Measurements from ENCODE around the gene USP49. TPM values are rescaled to one million over a fixed set of nuclear protein-coding genes. Genes with fewer than 3 reads are reported as not detected.

The USP49 gene
- total and polyA plus RNA-seq, 2 of the 13 experiments (the other 11 are each of a cell fraction or from before 2014, with no cell fraction given) = 2.9 to 4.3 TPM

GRCh38 chr6:41823178-41823577 lies 72.0 kb downstream of the USP49 start:
- intact Hi-C loops (cut with micrococcal nuclease; ENCODE audit: unreplicated experiment) = no loop called here
- no peak for ATAC-seq
- no peaks in the 10 kb centered on the region; a peak in 1 of 5 replicates for H3K27me3 ChIP-seq (ENCODE audit: control insufficient read depth in 1 of 2, insufficient read depth in 2 of 2, low read length in 2 of 2)
- no peaks in the 10 kb centered on the region for H4K20me1 ChIP-seq (ENCODE audit: insufficient read depth, low read length)
- H3K27ac ChIP-seq (ENCODE audit: extremely low read length, insufficient read depth, low read length) = no peak overlapping the region
- no peak overlapping the region for H3K9ac ChIP-seq (ENCODE audit: insufficient read depth, low read depth, low read length)
- no peak overlapping the region for H3K4me3 ChIP-seq (replicated peaks in 1 of 3; ENCODE audit: insufficient read depth in 1 of 3, low read depth in 2 of 3, low read length in 3 of 3)
- ChIA-PET CTCF (ENCODE audit: low intra/inter-chr PET ratio, low total read pairs) (no interaction called here), POLR2A (interaction anchor here (0.6 to 0.8 kb wide), 2 partner anchors 125 to 380 kb away, joined by 3 read pairs; no protein-coding TSS in a partner anchor)
- no peaks in the 10 kb centered on the region for H3K79me2 ChIP-seq (ENCODE audit: insufficient read depth, low read length)
- WGBS (ENCODE audit: low lambda C conversion rate) = 100% methylated on average over 1 of the region's 1 CpG
- no TSS peak for BruUV-seq (replicated peaks)
- in situ Hi-C loops (cut with HindIII; ENCODE audit: extremely low pct_ligation_motif_present, low pct_unique_long_range_greater_than_20kb) = no loop called here
- no peak for FAIRE-seq
- DNase-seq (ENCODE audit: low spot score) = no peak
- no peak overlapping the region for H2AFZ ChIP-seq (ENCODE audit: low read length)
- H3K36me3 ChIP-seq (replicated peaks in 1 of 2; ENCODE audit: control insufficient read depth in 1 of 2, insufficient read depth in 2 of 2, low read length in 2 of 2) = no peaks in the 10 kb centered on the region
- TF ChIP-seq ZNF746 (CRISPR knock-in tag; IDR thresholded peaks at IDR 0.05) (no peak), JDP2 (CRISPR knock-in tag; IDR thresholded peaks at IDR 0.05; ENCODE audit: borderline replicate concordance) (no peak), ZBTB14 (CRISPR knock-in tag; IDR thresholded peaks at IDR 0.05) (no peak), ZBTB37 (CRISPR knock-in tag; IDR thresholded peaks at IDR 0.05) (no peak), HNRNPH1 (optimal IDR thresholded peaks at IDR 0.05; ENCODE audit: low read depth, low read length) (no peak), PAF1 (CRISPR knock-in tag; IDR thresholded peaks at IDR 0.05) (no peak), GRHL1 (CRISPR knock-in tag; conservative IDR thresholded peaks at IDR 0.05) (no peak), ZNF513 (CRISPR knock-in tag; conservative IDR thresholded peaks at IDR 0.05) (no peak), NFRKB (IDR thresholded peaks at IDR 0.05) (no peak), ZKSCAN8 (CRISPR knock-in tag; IDR thresholded peaks at IDR 0.05; ENCODE audit: borderline replicate concordance) (no peak), CAMTA2 (CRISPR knock-in tag; IDR thresholded peaks at IDR 0.05; ENCODE audit: borderline replicate concordance) (no peak), FOXK1 (CRISPR knock-in tag; IDR thresholded peaks at IDR 0.05; ENCODE audit: borderline replicate concordance, low read depth) (no peak), ZFP36L2 (CRISPR knock-in tag; IDR thresholded peaks at IDR 0.05) (no peak), ZNF652 (CRISPR knock-in tag; IDR thresholded peaks at IDR 0.05; ENCODE audit: borderline replicate concordance, low read depth) (no peak), PPARG (CRISPR knock-in tag; conservative IDR thresholded peaks at IDR 0.05) (no peak), ZNF768 (CRISPR knock-in tag; IDR thresholded peaks at IDR 0.05) (no peak), SAFB2 (CRISPR knock-in tag; IDR thresholded peaks at IDR 0.05; ENCODE audit: borderline replicate concordance, low read depth) (no peak), NFE2L2 (IDR thresholded peaks at IDR 0.05; ENCODE audit: low read length) (no peak)
- TF ChIP-seq, protein P1, sequence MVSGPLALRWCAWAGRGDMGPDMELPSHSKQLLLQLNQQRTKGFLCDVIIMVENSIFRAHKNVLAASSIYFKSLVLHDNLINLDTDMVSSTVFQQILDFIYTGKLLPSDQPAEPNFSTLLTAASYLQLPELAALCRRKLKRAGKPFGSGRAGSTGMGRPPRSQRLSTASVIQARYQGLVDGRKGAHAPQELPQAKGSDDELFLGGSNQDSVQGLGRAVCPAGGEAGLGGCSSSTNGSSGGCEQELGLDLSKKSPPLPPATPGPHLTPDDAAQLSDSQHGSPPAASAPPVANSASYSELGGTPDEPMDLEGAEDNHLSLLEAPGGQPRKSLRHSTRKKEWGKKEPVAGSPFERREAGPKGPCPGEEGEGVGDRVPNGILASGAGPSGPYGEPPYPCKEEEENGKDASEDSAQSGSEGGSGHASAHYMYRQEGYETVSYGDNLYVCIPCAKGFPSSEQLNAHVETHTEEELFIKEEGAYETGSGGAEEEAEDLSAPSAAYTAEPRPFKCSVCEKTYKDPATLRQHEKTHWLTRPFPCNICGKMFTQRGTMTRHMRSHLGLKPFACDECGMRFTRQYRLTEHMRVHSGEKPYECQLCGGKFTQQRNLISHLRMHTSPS (CRISPR knock-in tag; IDR thresholded peaks at IDR 0.05; ENCODE audit: low read depth) = no peak
- no peaks in the 10 kb centered on the region for H3K9me3 ChIP-seq (ENCODE audit: low read length)
- no peaks in the 10 kb centered on the region for H3K4me1 ChIP-seq (ENCODE audit: insufficient read depth, low read length)
- H3K4me2 ChIP-seq (ENCODE audit: low read depth, low read length) = no peak overlapping the region
